HCT116 (cell line): ENCODE results near the gene MMP15. TPM values are rescaled to one million over a fixed set of nuclear protein-coding genes. Genes with fewer than 3 reads are reported as not detected.

ENCODE experiments used
- ATAC-seq: fragments of 200-7000 bp; cut with Tn5 transposase; 2 replicates; pipeline ENCODE4 v1.9.1; 2020; ENCODE audit warnings: mild to moderate bottlenecking, moderate library complexity
- BruUV-seq: library from RNA; stranded (reverse); fragments of 400-500 nt; replicated peaks from 2 replicates; lab custom pipeline; 2021; lab: Mats Ljungman, UMichigan
- CTCF ChIA-PET: fragments of 300-600 bp; sonication (Branson Sonifier 250); formaldehyde crosslinking; loops from one replicate; lab custom pipeline; 2021; ENCODE audit warnings: antibody characterized with exemption; lab: Charles Lee
- POLR2A ChIA-PET: fragments of 300-600, 350-600 bp; sonication (Branson Sonifier 250); formaldehyde crosslinking; loops from one replicate; lab custom pipeline; 2021; ENCODE audit warnings: antibody characterized with exemption; lab: Charles Lee
- RAD21 ChIA-PET, 2 experiments: fragments of 300-600 bp; sonication (Branson Sonifier 250); formaldehyde crosslinking; loops; one replicate each; lab custom pipeline; 2023; ENCODE audit warnings: low total read pairs in 2 of 2; ENCODE audit not compliant: uncharacterized antibody in 2 of 2, unreplicated experiment in 2 of 2, low non-redundant PET in 1 of 2; lab: Charles Lee
- DNase-seq: peaks from one replicate; pipeline ENCODE4 v3.0.0-alpha.2; 2010; ENCODE audit warnings: low read depth, low spot score
- H2AFZ ChIP-seq: fragments of 200-600 bp; shearing (Covaris generic), sonication (generic); 2 replicates; pipeline ENCODE4 v1.6.1; 2017; ENCODE audit warnings: low read depth, mixed run types, mixed read lengths, antibody characterized with exemption, low read length; ENCODE audit not compliant: poor library complexity, severe bottlenecking
- H3K27ac ChIP-seq: 2 replicates; pipeline ENCODE4 v1.5.1; 2012; ENCODE audit warnings: low read depth, low read length
- H3K27me3 ChIP-seq: fragments of 200-600 bp; sonication (generic); 2 replicates; pipeline ENCODE4 v1.6.1; 2016; ENCODE audit warnings: mixed run types, low read length, mixed read lengths; ENCODE audit not compliant: insufficient read depth
- H3K36me3 ChIP-seq, 2 experiments: fragments of 200-500 bp in 1 of 2; fragments of 200-600 bp in 1 of 2; sonication (Bioruptor generic) in 1 of 2; sonication (generic) in 1 of 2; 2 replicates each; pipeline versions ENCODE4 v1.5.1 to v1.6.1; 2014 to 2016; ENCODE audit warnings: low read length in 2 of 2, inconsistent platforms in 1 of 2, mixed read lengths in 1 of 2, mixed run types in 1 of 2; ENCODE audit not compliant: insufficient read depth in 2 of 2, control insufficient read depth in 1 of 2
- H3K4me1 ChIP-seq, 2 experiments: fragments of 200-600 bp in 1 of 2; sonication (generic) in 1 of 2; 2 replicates each; pipeline versions ENCODE4 v1.5.1 to v1.6.1; 2012 to 2017; ENCODE audit warnings: low read length in 2 of 2, inconsistent platforms in 1 of 2, mild to moderate bottlenecking in 1 of 2, mixed read lengths in 1 of 2, mixed run types in 1 of 2, moderate library complexity in 1 of 2; ENCODE audit not compliant: insufficient read depth in 2 of 2, control insufficient read depth in 1 of 2
- H3K4me2 ChIP-seq: fragments of 200-600 bp; sonication (generic); 2 replicates; pipeline ENCODE4 v1.6.1; 2017; ENCODE audit warnings: mixed run types, low read length, mixed read lengths
- H3K4me3 ChIP-seq, 2 experiments: fragments of 200-600 bp in 1 of 2; sonication (generic) in 1 of 2; replicated peaks in 1 of 2; 2 replicates each; pipeline ENCODE4 v1.5.1; 2011 to 2016; ENCODE audit warnings: low read length in 2 of 2, control low read depth in 1 of 2, low read depth in 1 of 2, mild to moderate bottlenecking in 1 of 2, mixed read lengths in 1 of 2, mixed run types in 1 of 2
- H3K79me2 ChIP-seq: fragments of 200-600 bp; sonication (generic); 2 replicates; pipeline ENCODE4 v1.6.1; 2017; ENCODE audit warnings: mild to moderate bottlenecking, mixed run types, low read length, moderate library complexity, mixed read lengths; ENCODE audit not compliant: insufficient read depth
- H3K9ac ChIP-seq: fragments of 200-600 bp; sonication (generic); 2 replicates; pipeline ENCODE4 v1.6.1; 2016; ENCODE audit warnings: low read length, mixed read lengths
- H3K9me2 ChIP-seq: fragments of 200-600 bp; sonication (generic), shearing (Covaris generic); 2 replicates; pipeline ENCODE4 v1.6.1; 2017; ENCODE audit warnings: mixed run types, mild to moderate bottlenecking, moderate library complexity; ENCODE audit not compliant: insufficient read depth
- H3K9me3 ChIP-seq, 2 experiments: fragments of 200-500 bp in 1 of 2; fragments of 200-600 bp in 1 of 2; sonication (Bioruptor generic) in 1 of 2; sonication (generic) in 1 of 2; 2 replicates each; pipeline ENCODE4 v1.6.1; 2014 to 2017; ENCODE audit warnings: low read length in 2 of 2, mixed read lengths in 2 of 2, inconsistent platforms in 1 of 2, low read depth in 1 of 2, mild to moderate bottlenecking in 1 of 2, mixed run types in 1 of 2, moderate library complexity in 1 of 2; ENCODE audit not compliant: control insufficient read depth in 1 of 2, insufficient read depth in 1 of 2
- H4K20me1 ChIP-seq: fragments of 200-600 bp; sonication (generic), shearing (Covaris generic); 2 replicates; pipeline ENCODE4 v1.6.1; 2017; ENCODE audit warnings: mixed run types, mild to moderate bottlenecking, moderate library complexity; ENCODE audit not compliant: insufficient read depth
- EZH2 ChIP-seq: fragments of 200-600 bp; sonication (generic); IDR thresholded peaks from 2 replicates; pipeline ENCODE4 v1.6.1; 2017; ENCODE audit warnings: antibody characterized with exemption, mixed run types
- JUND ChIP-seq: IDR thresholded peaks from 2 replicates; pipeline ENCODE4 v1.6.1; 2012
- POLR2AphosphoS5 ChIP-seq: IDR thresholded peaks from 2 replicates; pipeline ENCODE4 v1.6.1; 2011; ENCODE audit warnings: mild to moderate bottlenecking, low read depth, low read length, moderate library complexity
- SIN3A ChIP-seq: IDR thresholded peaks from 2 replicates; pipeline ENCODE4 v1.6.1; 2012; ENCODE audit warnings: low read depth
- SP1 ChIP-seq: IDR thresholded peaks from 2 replicates; pipeline ENCODE4 v1.6.1; 2012; ENCODE audit warnings: low read depth
- SRF ChIP-seq: IDR thresholded peaks from 2 replicates; pipeline ENCODE4 v1.6.1; 2012; ENCODE audit warnings: low read depth
- TCF7L2 ChIP-seq: IDR thresholded peaks from 2 replicates; pipeline ENCODE4 v1.7.0; 2011; ENCODE audit warnings: borderline replicate concordance, inconsistent platforms; ENCODE audit not compliant: insufficient read depth, insufficient read length; ENCODE audit errors: extremely low read depth
- YY1 ChIP-seq: IDR thresholded peaks from 2 replicates; pipeline ENCODE4 v1.6.1; 2011; ENCODE audit warnings: low read length, low read depth, moderate library complexity, mild to moderate bottlenecking; ENCODE audit not compliant: insufficient replicate concordance; ENCODE audit errors: extremely low read depth
- ZFX ChIP-seq: fragments of 450-650 bp; IDR thresholded peaks from 2 replicates; pipeline ENCODE4 v1.6.1; 2017
- intact Hi-C: fragments of 100-400 bp; cut with micrococcal nuclease; formaldehyde crosslinking; loops from 2 replicates; pipeline ENCODE4 v1.10.0; 2022
- total RNA-seq: library from RNA; stranded (reverse); gene quantifications from one replicate; pipeline ENCODE4 v1.2.1, GENCODE V29; 2021; ENCODE audit not compliant: unreplicated experiment
- TF ChIP-seq, protein P1 (sequence below): IDR thresholded peaks from 2 replicates; pipeline ENCODE4 v1.6.1; 2011; ENCODE audit warnings: mild to moderate bottlenecking, low read length, moderate library complexity; ENCODE audit not compliant: insufficient replicate concordance; ENCODE audit errors: extremely low read depth
- TF ChIP-seq, protein P2 (sequence below): IDR thresholded peaks from 2 replicates; pipeline ENCODE4 v1.6.1; 2012
- TF ChIP-seq, protein P3 (sequence below): IDR thresholded peaks from 2 replicates; pipeline ENCODE4 v1.6.1; 2012; ENCODE audit warnings: low read depth

MMP15 gene
- total RNA-seq, 1 experiment from 2014 or later, result 38.5 TPM

DNA sequence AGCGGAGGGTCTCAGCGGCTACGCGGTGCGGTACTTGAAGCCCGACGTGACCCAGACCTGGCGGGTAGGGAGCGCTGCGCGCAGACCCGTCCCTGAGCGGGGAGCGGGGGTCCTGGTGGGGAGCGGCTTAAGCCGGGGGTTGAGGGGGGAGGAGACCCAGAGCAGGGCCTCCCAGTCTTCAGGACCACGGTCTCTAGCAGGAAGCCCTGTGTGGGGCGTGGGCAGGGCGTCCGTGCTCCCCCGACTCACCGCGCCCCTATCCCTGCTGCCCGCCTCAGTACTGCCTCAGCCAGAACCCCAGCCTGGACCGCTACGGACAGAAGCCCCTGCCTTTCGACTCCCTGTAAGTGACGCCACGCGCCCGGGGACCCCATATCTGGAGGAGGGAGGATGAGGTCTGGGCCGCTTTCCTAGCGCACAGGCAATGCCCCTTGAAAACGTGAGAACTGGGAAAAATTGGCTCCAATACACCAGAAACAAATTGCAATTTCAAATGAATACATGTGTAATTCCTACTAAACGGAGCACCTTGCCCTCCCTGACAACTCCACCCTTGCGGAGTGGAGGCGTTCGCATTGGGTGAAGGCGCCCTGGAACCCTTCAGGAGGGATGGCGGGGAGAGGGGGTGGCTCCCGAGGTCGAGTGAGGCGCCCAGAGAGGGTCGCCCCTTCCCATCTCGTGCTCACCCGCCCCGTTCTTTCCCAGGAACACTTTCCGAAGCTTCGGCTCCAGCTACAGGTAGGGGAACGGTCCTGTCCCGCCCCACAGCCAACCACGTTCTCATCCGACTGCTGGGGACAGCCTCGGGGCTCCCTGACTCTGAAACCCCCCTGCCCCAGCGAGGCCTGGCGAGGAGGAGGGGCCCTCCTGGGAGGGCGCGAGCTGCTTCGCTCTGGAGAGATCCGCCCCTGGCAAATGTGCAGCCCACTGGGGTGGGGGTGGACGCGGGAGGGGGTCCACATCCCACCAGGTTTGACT lies 40.1 kb upstream of the MMP15 start:
- DNase-seq, result no peak
- no peak overlapping the region for H3K27ac ChIP-seq

More for the DNA sequence above, 40.1 kb upstream of the MMP15 start:
- Histone ChIP-seq H2AFZ (no peak overlapping the region), H3K4me1 (no peaks in the 10 kb centered on the region), H3K4me3 (no peak overlapping the region), H3K36me3 (no peaks in the 10 kb centered on the region), H3K9me2 (no peaks in the 10 kb centered on the region), H3K9me3 (no peaks in the 10 kb centered on the region)
- ChIA-PET RAD21 (no interaction called here), POLR2A (no interaction called here)
- ATAC-seq, result no peak
- intact Hi-C loops, result no loop called here
- TF ChIP-seq EZH2 (no peak), SRF (no peak), SP1 (no peak), JUND (no peak), POLR2AphosphoS5 (no peak), ZFX (no peak), SIN3A (no peak), TCF7L2 (no peak), YY1 (no peak)
- TF ChIP-seq, protein P1, sequence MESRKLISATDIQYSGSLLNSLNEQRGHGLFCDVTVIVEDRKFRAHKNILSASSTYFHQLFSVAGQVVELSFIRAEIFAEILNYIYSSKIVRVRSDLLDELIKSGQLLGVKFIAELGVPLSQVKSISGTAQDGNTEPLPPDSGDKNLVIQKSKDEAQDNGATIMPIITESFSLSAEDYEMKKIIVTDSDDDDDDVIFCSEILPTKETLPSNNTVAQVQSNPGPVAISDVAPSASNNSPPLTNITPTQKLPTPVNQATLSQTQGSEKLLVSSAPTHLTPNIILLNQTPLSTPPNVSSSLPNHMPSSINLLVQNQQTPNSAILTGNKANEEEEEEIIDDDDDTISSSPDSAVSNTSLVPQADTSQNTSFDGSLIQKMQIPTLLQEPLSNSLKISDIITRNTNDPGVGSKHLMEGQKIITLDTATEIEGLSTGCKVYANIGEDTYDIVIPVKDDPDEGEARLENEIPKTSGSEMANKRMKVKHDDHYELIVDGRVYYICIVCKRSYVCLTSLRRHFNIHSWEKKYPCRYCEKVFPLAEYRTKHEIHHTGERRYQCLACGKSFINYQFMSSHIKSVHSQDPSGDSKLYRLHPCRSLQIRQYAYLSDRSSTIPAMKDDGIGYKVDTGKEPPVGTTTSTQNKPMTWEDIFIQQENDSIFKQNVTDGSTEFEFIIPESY, result no peak
- TF ChIP-seq, protein P2, sequence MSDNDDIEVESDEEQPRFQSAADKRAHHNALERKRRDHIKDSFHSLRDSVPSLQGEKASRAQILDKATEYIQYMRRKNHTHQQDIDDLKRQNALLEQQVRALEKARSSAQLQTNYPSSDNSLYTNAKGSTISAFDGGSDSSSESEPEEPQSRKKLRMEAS, result no peak
- TF ChIP-seq, protein P3, sequence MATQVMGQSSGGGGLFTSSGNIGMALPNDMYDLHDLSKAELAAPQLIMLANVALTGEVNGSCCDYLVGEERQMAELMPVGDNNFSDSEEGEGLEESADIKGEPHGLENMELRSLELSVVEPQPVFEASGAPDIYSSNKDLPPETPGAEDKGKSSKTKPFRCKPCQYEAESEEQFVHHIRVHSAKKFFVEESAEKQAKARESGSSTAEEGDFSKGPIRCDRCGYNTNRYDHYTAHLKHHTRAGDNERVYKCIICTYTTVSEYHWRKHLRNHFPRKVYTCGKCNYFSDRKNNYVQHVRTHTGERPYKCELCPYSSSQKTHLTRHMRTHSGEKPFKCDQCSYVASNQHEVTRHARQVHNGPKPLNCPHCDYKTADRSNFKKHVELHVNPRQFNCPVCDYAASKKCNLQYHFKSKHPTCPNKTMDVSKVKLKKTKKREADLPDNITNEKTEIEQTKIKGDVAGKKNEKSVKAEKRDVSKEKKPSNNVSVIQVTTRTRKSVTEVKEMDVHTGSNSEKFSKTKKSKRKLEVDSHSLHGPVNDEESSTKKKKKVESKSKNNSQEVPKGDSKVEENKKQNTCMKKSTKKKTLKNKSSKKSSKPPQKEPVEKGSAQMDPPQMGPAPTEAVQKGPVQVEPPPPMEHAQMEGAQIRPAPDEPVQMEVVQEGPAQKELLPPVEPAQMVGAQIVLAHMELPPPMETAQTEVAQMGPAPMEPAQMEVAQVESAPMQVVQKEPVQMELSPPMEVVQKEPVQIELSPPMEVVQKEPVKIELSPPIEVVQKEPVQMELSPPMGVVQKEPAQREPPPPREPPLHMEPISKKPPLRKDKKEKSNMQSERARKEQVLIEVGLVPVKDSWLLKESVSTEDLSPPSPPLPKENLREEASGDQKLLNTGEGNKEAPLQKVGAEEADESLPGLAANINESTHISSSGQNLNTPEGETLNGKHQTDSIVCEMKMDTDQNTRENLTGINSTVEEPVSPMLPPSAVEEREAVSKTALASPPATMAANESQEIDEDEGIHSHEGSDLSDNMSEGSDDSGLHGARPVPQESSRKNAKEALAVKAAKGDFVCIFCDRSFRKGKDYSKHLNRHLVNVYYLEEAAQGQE, result no peak
- TF ChIP-seq, all 23 proteins: peak for 0
- Histone ChIP-seq H3K4me2 (no peak overlapping the region), H3K9ac (no peak overlapping the region), H3K27me3 (no peaks in the 10 kb centered on the region), H3K79me2 (no peaks in the 10 kb centered on the region), H4K20me1 (no peaks in the 10 kb centered on the region)
- CTCF ChIA-PET, result no interaction called here
- no TSS peak for BruUV-seq
